ENCODE measurements around the gene E2F4. TPM values are rescaled to one million over a fixed set of nuclear protein-coding genes. Genes with fewer than 3 reads are reported as not detected.

E2F4 gene
- total RNA-seq, 1 experiment from 2014 or later = 86.2 TPM

DNA sequence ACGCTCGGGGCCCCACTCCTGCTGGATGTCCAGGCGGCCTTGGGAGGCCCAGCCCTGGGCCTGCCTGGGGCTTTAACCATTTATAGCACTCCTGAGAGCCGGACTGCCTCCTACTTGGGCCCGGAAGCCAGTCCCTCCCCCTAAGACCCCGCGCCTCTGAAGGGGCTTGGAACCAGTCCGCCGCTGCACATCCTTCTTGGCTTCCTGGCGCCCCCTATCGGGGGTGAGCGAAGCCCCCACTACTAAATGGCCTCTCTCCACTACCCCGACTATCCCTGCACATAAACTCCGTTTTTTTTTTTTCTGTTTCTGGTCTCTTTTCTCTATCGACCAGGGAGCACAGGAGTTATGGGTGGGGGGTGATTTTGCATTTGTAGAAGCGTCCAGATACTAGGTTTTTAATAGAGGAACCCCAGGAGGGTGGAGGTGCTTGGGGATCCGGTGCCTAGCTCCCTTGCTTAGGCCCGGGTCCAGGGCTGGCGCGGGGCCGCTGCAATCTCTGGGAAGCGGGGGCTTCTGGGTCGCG, 22.2 kb upstream of the E2F4 start:
- Histone ChIP-seq H3K27me3 (ENCODE audit: low read length) (no peaks in the 10 kb centered on the region), H4K20me1 (ENCODE audit: low read length) (no peaks in the 10 kb centered on the region), H3K4me2 (ENCODE audit: low read length) (peak overlapping the region; percentile 94), H3F3A (ENCODE audit: low read length, unreplicated experiment) (no peaks in the 10 kb centered on the region), H3K79me2 (ENCODE audit: low read length) (peaks cover 11% of the 10 kb centered on the region), H3K9me2 (replicated peaks; ENCODE audit: low read length) (no peaks in the 10 kb centered on the region), H3K4me3 (ENCODE audit: low read length) (peak overlapping the region; percentile 68), H3K9ac (ENCODE audit: low read length) (peak overlapping the region; percentile 75), H2AFZ (ENCODE audit: low read length) (peak overlapping the region; percentile 88), H3K27ac (ENCODE audit: low read length) (peak overlapping the region; percentile 76), H3K4me1 (ENCODE audit: insufficient read depth, low read length) (peaks cover 30% of the 10 kb centered on the region), H3K9me3 (ENCODE audit: low read length) (no peaks in the 10 kb centered on the region), H3K36me3 (ENCODE audit: low read depth, low read length) (no peaks in the 10 kb centered on the region)
- ChIA-PET POLR2A (ENCODE audit: unreplicated experiment) (interaction anchor here (0.5 kb wide), 1 partner anchor 19 kb away, joined by 3 read pairs; no protein-coding TSS in a partner anchor), CTCF (interaction anchor here (1.0 kb wide), 1 partner anchor 14 kb away, joined by 10 read pairs; no protein-coding TSS in a partner anchor)
- ATAC-seq = no peak
- no peak for TF ChIP-seq EZH2 (IDR thresholded peaks at IDR 0.05; ENCODE audit: low read length, unreplicated experiment)
- TF ChIP-seq, protein P1, sequence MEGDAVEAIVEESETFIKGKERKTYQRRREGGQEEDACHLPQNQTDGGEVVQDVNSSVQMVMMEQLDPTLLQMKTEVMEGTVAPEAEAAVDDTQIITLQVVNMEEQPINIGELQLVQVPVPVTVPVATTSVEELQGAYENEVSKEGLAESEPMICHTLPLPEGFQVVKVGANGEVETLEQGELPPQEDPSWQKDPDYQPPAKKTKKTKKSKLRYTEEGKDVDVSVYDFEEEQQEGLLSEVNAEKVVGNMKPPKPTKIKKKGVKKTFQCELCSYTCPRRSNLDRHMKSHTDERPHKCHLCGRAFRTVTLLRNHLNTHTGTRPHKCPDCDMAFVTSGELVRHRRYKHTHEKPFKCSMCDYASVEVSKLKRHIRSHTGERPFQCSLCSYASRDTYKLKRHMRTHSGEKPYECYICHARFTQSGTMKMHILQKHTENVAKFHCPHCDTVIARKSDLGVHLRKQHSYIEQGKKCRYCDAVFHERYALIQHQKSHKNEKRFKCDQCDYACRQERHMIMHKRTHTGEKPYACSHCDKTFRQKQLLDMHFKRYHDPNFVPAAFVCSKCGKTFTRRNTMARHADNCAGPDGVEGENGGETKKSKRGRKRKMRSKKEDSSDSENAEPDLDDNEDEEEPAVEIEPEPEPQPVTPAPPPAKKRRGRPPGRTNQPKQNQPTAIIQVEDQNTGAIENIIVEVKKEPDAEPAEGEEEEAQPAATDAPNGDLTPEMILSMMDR (conservative IDR thresholded peaks at IDR 0.05; ENCODE audit: low read depth, low read length) = peak; percentile 63
- no peak for TF ChIP-seq EZH2phosphoT487 (IDR thresholded peaks at IDR 0.05; ENCODE audit: borderline replicate concordance, low read length)
- BruUV-seq (replicated peaks) = TSS peak; percentile 83
- no peak for DNase-seq
- intact Hi-C loops (cut with micrococcal nuclease) = no loop called here

DNA sequence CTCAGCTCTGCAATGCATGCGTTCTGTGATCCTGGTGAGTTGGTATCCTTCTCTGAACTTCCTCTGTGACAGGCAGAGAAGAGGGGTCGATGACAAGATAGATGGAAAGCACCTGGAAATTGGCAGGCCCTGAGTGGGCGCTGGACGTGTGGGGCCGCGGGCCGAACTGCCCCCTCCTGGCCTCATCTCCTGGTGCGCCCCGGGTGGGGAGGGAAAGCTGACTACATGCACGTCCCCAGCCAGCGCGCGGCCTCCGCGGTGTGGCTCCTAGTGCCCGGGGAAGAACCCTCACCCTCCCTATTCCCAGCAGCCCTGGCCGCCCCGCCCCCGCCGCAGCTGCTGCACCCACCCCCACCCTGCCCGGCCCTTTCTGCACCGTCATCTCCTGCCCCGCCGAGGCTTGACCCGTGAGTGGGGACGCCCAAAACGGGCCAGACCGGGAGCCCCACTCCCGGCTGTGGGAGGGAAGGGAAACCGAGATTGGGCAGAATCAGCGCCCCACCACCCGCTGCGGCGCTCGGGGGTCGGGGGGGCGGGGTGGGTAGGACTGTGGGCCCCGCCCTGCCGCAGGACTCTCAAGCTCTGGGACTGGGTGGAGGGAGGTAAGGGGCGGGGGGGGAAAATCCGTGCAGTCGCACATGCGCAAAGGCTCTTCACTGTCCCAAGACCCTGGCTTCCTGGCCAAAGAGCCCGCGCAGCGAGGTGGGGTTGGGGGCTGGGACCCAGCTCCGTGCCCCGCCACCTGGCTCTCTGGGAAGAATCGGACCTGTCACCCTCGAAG, 21.6 kb upstream of the E2F4 start, which contains the start of gene NOL3:
NOL3 (plus strand) TSS at position 371 of the 781 bp plus-strand sequence.
- Histone ChIP-seq H3K27me3 (ENCODE audit: low read length) (no peaks in the 10 kb centered on the region), H3K36me3 (ENCODE audit: low read depth, low read length) (no peaks in the 10 kb centered on the region), H3K4me3 (ENCODE audit: low read length) (peak within 1 kb of the TSS; percentile 68), H3K4me1 (ENCODE audit: insufficient read depth, low read length) (peaks cover 37% of the 10 kb centered on the region), H3K79me2 (ENCODE audit: low read length) (peaks cover 17% of the 10 kb centered on the region), H3K9me3 (ENCODE audit: low read length) (no peaks in the 10 kb centered on the region), H2AFZ (ENCODE audit: low read length) (peak within 1 kb of the TSS; percentile 88), H4K20me1 (ENCODE audit: low read length) (no peaks in the 10 kb centered on the region), H3K9me2 (replicated peaks; ENCODE audit: low read length) (no peaks in the 10 kb centered on the region), H3K4me2 (ENCODE audit: low read length) (peak within 1 kb of the TSS; percentile 94), H3K27ac (ENCODE audit: low read length) (peak within 1 kb of the TSS; percentile 76), H3K9ac (ENCODE audit: low read length) (peak within 1 kb of the TSS; percentile 75), H3F3A (ENCODE audit: low read length, unreplicated experiment) (no peaks in the 10 kb centered on the region)
- ATAC-seq (peak; percentile 42), DNase-seq (peak; percentile 80)
- intact Hi-C loops (cut with micrococcal nuclease) = no loop called here
- TF ChIP-seq, protein P1 (conservative IDR thresholded peaks at IDR 0.05; ENCODE audit: low read depth, low read length) = no peak
- TF ChIP-seq EZH2phosphoT487 (IDR thresholded peaks at IDR 0.05; ENCODE audit: borderline replicate concordance, low read length) (no peak), EZH2 (IDR thresholded peaks at IDR 0.05; ENCODE audit: low read length, unreplicated experiment) (no peak)
- POLR2A ChIA-PET (ENCODE audit: unreplicated experiment) = interaction anchor here (0.5 kb wide), 2 partner anchors 20 to 77 kb away, joined by 3 read pairs; partner anchors contain the start of gene FHOD1
- no TSS peak for BruUV-seq (replicated peaks)
- CTCF ChIA-PET = interaction anchor here (0.6 to 1.0 kb wide), 2 partner anchors 13 to 15 kb away, joined by 3 to 10 read pairs; no protein-coding TSS in a partner anchor
